WTC11 (cell line): ENCODE results near the gene B4GALT4. TPM values are rescaled to one million over a fixed set of nuclear protein-coding genes. Genes with fewer than 3 reads are reported as not detected.

Experiments
- ATAC-seq: fragments of 200-7000 bp; cut with Tn5 transposase; 2 replicates; pipeline ENCODE4 v1.10.0; 2021; ENCODE audit warnings: mild to moderate bottlenecking, moderate library complexity
- CTCF ChIA-PET: fragments of 300-600 bp; sonication (Branson Sonifier 250); formaldehyde crosslinking; loops from one replicate; lab custom pipeline; 2021; ENCODE audit warnings: antibody characterized with exemption; lab: Charles Lee
- POLR2A ChIA-PET: fragments of 350-600 bp; sonication (Branson Sonifier 250); formaldehyde crosslinking; loops from one replicate; lab custom pipeline; 2021; ENCODE audit warnings: antibody characterized with exemption; lab: Charles Lee
- DNase-seq: peaks from one replicate; pipeline ENCODE4 v3.0.0; 2021; ENCODE audit warnings: low spot score
- H3K27ac Mint-ChIP-seq: 2 replicates; pipeline ENCODE4 v1.8.0; 2021; ENCODE audit warnings: mixed read lengths
- H3K27me3 Mint-ChIP-seq: 2 replicates; pipeline ENCODE4 v1.8.0; 2021; ENCODE audit warnings: low read depth, mild to moderate bottlenecking, moderate library complexity, mixed read lengths
- H3K36me3 Mint-ChIP-seq: 2 replicates; pipeline ENCODE4 v1.8.0; 2021; ENCODE audit warnings: mixed read lengths
- H3K4me1 Mint-ChIP-seq: 2 replicates; pipeline ENCODE4 v1.8.0; 2022; ENCODE audit warnings: mixed read lengths
- H3K4me3 Mint-ChIP-seq: 2 replicates; pipeline ENCODE4 v1.8.0; 2021; ENCODE audit warnings: mild to moderate bottlenecking, moderate library complexity, mixed read lengths
- H3K9me3 Mint-ChIP-seq: 2 replicates; pipeline ENCODE4 v1.8.0; 2021; ENCODE audit warnings: mixed read lengths
- ATF1 ChIP-seq: sonication (generic); formaldehyde crosslinking; IDR thresholded peaks from 2 replicates; pipeline ENCODE4 v1.8.1; 2023; ENCODE audit warnings: mild to moderate bottlenecking, moderate library complexity, missing genetic modification reagents
- CREB1 ChIP-seq: sonication (generic); formaldehyde crosslinking; IDR thresholded peaks from 2 replicates; pipeline ENCODE4 v1.8.0; 2023; ENCODE audit warnings: mild to moderate bottlenecking, missing genetic modification reagents
- ETV6 ChIP-seq: sonication (generic); formaldehyde crosslinking; IDR thresholded peaks from 2 replicates; pipeline ENCODE4 v1.8.1; 2022; ENCODE audit warnings: mild to moderate bottlenecking, missing genetic modification reagents
- GABPB1 ChIP-seq: sonication (generic); formaldehyde crosslinking; IDR thresholded peaks from 2 replicates; pipeline ENCODE4 v1.8.1; 2023; ENCODE audit warnings: mild to moderate bottlenecking, missing genetic modification reagents
- JAZF1 ChIP-seq: fragments of 250-450 bp; sonication (Bioruptor Pico); IDR thresholded peaks from 2 replicates; pipeline ENCODE4 v1.9.0; 2021; ENCODE audit warnings: moderate library complexity, mild to moderate bottlenecking, inconsistent platforms
- NFYB ChIP-seq: sonication (generic); formaldehyde crosslinking; conservative IDR thresholded peaks from 2 replicates; pipeline ENCODE4 v1.8.0; 2022; ENCODE audit warnings: low read depth, missing genetic modification reagents
- NR1H2 ChIP-seq: sonication (generic); formaldehyde crosslinking; IDR thresholded peaks from 2 replicates; pipeline ENCODE4 v1.9.0; 2021; ENCODE audit warnings: mild to moderate bottlenecking, moderate library complexity, missing genetic modification reagents
- OVOL2 ChIP-seq: fragments of 250-450 bp; sonication (Bioruptor Pico); IDR thresholded peaks from 2 replicates; pipeline ENCODE4 v1.9.0; 2021; ENCODE audit warnings: mild to moderate bottlenecking, borderline replicate concordance
- TEAD1 ChIP-seq: sonication (generic); formaldehyde crosslinking; IDR thresholded peaks from 2 replicates; pipeline ENCODE4 v1.8.0; 2022; ENCODE audit warnings: mild to moderate bottlenecking, missing genetic modification reagents
- ZNF232 ChIP-seq: sonication (generic); formaldehyde crosslinking; IDR thresholded peaks from 2 replicates; pipeline ENCODE4 v1.8.0; 2022; ENCODE audit warnings: mild to moderate bottlenecking, missing genetic modification reagents
- ZNF396 ChIP-seq: fragments of 250-450 bp; sonication (Bioruptor Pico); IDR thresholded peaks from 2 replicates; pipeline ENCODE4 v1.8.0; 2021; ENCODE audit warnings: mild to moderate bottlenecking, moderate library complexity, borderline replicate concordance
- ZNF416 ChIP-seq: fragments of 250-450 bp; sonication (Bioruptor Pico); IDR thresholded peaks from 2 replicates; pipeline ENCODE4 v1.9.0; 2021; ENCODE audit warnings: mild to moderate bottlenecking, inconsistent platforms
- total RNA-seq: library from RNA; stranded (reverse); gene quantifications from 3 replicates; pipeline ENCODE4 v1.2.3, GENCODE V29; 2021
- TF ChIP-seq, protein P1 (sequence below): sonication (generic); formaldehyde crosslinking; IDR thresholded peaks from 2 replicates; pipeline ENCODE4 v1.8.1; 2023; ENCODE audit warnings: mild to moderate bottlenecking, missing genetic modification reagents, moderate library complexity
- TF ChIP-seq, protein P2 (sequence below): sonication (generic); formaldehyde crosslinking; IDR thresholded peaks from 2 replicates; pipeline ENCODE4 v1.8.0; 2022; ENCODE audit warnings: missing genetic modification reagents
- TF ChIP-seq, protein P3 (sequence below): sonication (generic); formaldehyde crosslinking; IDR thresholded peaks from 2 replicates; pipeline ENCODE4 v1.8.0; 2022; ENCODE audit warnings: mild to moderate bottlenecking, missing genetic modification reagents
- TF ChIP-seq, protein P4 (sequence below): sonication (generic); formaldehyde crosslinking; IDR thresholded peaks from 2 replicates; pipeline ENCODE4 v1.8.1; 2023; ENCODE audit warnings: mild to moderate bottlenecking, missing genetic modification reagents
- TF ChIP-seq, protein P5 (sequence below): sonication (generic); formaldehyde crosslinking; IDR thresholded peaks from 2 replicates; pipeline ENCODE4 v1.8.1; 2023; ENCODE audit warnings: mild to moderate bottlenecking, missing genetic modification reagents, borderline replicate concordance
- TF ChIP-seq, protein P6 (sequence below): sonication (generic); formaldehyde crosslinking; IDR thresholded peaks from 2 replicates; pipeline ENCODE4 v1.8.1; 2022; ENCODE audit warnings: mild to moderate bottlenecking, moderate library complexity, missing genetic modification reagents

B4GALT4 gene
- total RNA-seq, 1 experiment from 2014 or later = 37.7 TPM

DNA sequence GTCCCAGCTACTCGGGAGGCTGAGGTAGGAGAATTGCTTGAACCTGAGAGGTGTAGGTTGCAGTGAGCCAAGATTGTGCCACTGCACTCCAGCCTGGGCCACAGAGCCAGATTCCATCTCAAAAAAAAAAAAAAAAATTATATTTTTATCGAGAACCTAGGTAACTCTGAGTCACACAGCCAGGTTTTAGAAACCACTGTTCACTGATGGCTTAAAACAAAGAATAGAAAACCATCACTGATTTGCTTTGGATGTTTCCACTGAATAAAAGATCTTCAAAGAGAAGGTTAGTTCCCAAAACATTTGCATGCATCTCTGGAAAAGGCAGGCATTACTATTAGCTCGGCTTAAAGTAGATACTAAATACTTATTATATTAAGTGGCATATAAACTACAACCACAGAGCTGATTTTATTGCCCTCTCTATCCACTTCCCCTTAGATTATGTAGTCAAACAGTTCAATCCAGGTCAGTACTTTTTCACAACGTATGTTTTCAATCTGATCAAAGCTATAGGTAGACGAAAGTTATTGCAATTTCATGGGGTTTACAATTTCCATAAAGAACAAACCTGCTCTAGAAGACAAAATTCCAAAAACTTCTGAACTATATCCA, 1.4 kb downstream of the B4GALT4 start:
- ChIA-PET CTCF (interaction anchor here (0.9 to 1.1 kb wide), 2 partner anchors 83 to 117 kb away, joined by 3 read pairs; no protein-coding TSS in a partner anchor), POLR2A (interaction anchor here (0.6 kb wide), 1 partner anchor 290 kb away, joined by 3 read pairs; no protein-coding TSS in a partner anchor)
- H3K27ac Mint-ChIP-seq = no peak overlapping the region

DNA sequence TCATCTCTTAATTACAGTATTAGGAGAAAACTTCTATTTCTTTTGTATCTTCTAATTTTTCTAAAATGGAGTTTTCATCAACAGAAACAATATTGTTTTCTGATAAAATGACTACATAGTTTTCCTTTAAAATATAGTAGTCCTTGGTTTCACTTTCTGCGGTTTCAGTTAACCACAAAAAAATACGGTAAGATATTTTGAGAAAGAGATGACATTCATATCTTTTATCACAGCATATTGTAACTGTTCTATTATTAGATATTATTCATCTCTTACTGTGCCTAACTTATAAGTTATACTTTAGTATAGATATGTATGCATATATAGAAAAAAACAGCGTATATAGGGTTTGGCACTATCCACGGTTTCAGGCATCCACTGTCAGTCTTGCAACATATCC, 2.3 kb downstream of the B4GALT4 start:
- 0 out of 2 replicates have a peak overlapping the region, but pooled peaks have one; percentile 45 for H3K4me3 Mint-ChIP-seq
- no peak for DNase-seq
- no peak overlapping the region for H3K27ac Mint-ChIP-seq
- TF ChIP-seq ATF1 (no peak), OVOL2 (CRISPR knock-in tag) (no peak), JAZF1 (CRISPR knock-in tag) (no peak), TEAD1 (CRISPR knock-in tag) (no peak)
- TF ChIP-seq, protein P1, sequence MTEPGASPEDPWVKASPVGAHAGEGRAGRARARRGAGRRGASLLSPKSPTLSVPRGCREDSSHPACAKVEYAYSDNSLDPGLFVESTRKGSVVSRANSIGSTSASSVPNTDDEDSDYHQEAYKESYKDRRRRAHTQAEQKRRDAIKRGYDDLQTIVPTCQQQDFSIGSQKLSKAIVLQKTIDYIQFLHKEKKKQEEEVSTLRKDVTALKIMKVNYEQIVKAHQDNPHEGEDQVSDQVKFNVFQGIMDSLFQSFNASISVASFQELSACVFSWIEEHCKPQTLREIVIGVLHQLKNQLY (CRISPR knock-in tag) = no peak
- TF ChIP-seq, protein P2, sequence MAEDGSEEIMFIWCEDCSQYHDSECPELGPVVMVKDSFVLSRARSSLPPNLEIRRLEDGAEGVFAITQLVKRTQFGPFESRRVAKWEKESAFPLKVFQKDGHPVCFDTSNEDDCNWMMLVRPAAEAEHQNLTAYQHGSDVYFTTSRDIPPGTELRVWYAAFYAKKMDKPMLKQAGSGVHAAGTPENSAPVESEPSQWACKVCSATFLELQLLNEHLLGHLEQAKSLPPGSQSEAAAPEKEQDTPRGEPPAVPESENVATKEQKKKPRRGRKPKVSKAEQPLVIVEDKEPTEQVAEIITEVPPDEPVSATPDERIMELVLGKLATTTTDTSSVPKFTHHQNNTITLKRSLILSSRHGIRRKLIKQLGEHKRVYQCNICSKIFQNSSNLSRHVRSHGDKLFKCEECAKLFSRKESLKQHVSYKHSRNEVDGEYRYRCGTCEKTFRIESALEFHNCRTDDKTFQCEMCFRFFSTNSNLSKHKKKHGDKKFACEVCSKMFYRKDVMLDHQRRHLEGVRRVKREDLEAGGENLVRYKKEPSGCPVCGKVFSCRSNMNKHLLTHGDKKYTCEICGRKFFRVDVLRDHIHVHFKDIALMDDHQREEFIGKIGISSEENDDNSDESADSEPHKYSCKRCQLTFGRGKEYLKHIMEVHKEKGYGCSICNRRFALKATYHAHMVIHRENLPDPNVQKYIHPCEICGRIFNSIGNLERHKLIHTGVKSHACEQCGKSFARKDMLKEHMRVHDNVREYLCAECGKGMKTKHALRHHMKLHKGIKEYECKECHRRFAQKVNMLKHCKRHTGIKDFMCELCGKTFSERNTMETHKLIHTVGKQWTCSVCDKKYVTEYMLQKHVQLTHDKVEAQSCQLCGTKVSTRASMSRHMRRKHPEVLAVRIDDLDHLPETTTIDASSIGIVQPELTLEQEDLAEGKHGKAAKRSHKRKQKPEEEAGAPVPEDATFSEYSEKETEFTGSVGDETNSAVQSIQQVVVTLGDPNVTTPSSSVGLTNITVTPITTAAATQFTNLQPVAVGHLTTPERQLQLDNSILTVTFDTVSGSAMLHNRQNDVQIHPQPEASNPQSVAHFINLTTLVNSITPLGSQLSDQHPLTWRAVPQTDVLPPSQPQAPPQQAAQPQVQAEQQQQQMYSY (CRISPR knock-in tag) = no peak
- TF ChIP-seq, protein P3, sequence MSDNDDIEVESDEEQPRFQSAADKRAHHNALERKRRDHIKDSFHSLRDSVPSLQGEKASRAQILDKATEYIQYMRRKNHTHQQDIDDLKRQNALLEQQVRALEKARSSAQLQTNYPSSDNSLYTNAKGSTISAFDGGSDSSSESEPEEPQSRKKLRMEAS = no peak
- no peak for ATAC-seq
- H3K4me1 Mint-ChIP-seq = peaks cover 13% of the 10 kb centered on the region
- H3K36me3 Mint-ChIP-seq = peaks cover 38% of the 10 kb centered on the region
- H3K27me3 Mint-ChIP-seq = no peaks in the 10 kb centered on the region
- no peaks in the 10 kb centered on the region for H3K9me3 Mint-ChIP-seq
- ChIA-PET CTCF (interaction anchor here (0.9 kb wide), 1 partner anchor 116 kb away, joined by 3 read pairs; no protein-coding TSS in a partner anchor), POLR2A (no interaction called here)

More for the DNA sequence above, 1.4 kb downstream of the B4GALT4 start:
- Mint-ChIP-seq H3K9me3 (no peaks in the 10 kb centered on the region), H3K27me3 (no peaks in the 10 kb centered on the region), H3K4me3 (peak overlapping the region; percentile 85), H3K36me3 (peaks cover 29% of the 10 kb centered on the region), H3K4me1 (peaks cover 13% of the 10 kb centered on the region)
- no peak for TF ChIP-seq ZNF416 (CRISPR knock-in tag)
- DNase-seq = no peak
- ATAC-seq = no peak

DNA sequence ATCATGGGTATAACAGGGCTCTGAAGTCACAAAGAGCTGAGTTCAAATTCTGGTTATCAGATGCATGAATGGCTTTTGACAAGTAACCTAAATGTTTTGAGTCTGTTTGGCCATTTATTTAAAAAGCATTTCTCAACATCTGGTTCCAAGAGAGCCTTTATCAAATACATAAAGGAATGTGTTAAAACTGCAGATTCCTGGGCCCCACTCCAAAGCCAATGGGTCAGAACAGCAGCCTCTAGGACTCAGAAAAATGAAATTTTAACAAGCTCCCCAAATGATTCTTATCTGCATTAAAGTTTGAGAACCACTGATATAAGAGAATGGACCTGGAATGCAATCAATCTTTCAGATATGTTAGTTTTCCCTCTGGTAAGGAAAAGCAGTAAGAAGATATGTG, 3.4 kb downstream of the B4GALT4 start:
- H3K36me3 Mint-ChIP-seq = peaks cover 44% of the 10 kb centered on the region
- H3K27me3 Mint-ChIP-seq = no peaks in the 10 kb centered on the region
- POLR2A ChIA-PET = no interaction called here
- DNase-seq (no peak), ATAC-seq (no peak)
- no peak overlapping the region for H3K4me3 Mint-ChIP-seq
- no peak overlapping the region for H3K27ac Mint-ChIP-seq
- no peaks in the 10 kb centered on the region for H3K9me3 Mint-ChIP-seq
- CTCF ChIA-PET = no interaction called here
- peaks cover 13% of the 10 kb centered on the region for H3K4me1 Mint-ChIP-seq
- no peak for TF ChIP-seq GABPB1
- TF ChIP-seq ETV6 = no peak
- TF ChIP-seq, protein P4, sequence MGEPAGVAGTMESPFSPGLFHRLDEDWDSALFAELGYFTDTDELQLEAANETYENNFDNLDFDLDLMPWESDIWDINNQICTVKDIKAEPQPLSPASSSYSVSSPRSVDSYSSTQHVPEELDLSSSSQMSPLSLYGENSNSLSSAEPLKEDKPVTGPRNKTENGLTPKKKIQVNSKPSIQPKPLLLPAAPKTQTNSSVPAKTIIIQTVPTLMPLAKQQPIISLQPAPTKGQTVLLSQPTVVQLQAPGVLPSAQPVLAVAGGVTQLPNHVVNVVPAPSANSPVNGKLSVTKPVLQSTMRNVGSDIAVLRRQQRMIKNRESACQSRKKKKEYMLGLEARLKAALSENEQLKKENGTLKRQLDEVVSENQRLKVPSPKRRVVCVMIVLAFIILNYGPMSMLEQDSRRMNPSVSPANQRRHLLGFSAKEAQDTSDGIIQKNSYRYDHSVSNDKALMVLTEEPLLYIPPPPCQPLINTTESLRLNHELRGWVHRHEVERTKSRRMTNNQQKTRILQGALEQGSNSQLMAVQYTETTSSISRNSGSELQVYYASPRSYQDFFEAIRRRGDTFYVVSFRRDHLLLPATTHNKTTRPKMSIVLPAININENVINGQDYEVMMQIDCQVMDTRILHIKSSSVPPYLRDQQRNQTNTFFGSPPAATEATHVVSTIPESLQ (CRISPR knock-in tag) = no peak
- TF ChIP-seq, protein P3 = no peak
- TF ChIP-seq, protein P5, sequence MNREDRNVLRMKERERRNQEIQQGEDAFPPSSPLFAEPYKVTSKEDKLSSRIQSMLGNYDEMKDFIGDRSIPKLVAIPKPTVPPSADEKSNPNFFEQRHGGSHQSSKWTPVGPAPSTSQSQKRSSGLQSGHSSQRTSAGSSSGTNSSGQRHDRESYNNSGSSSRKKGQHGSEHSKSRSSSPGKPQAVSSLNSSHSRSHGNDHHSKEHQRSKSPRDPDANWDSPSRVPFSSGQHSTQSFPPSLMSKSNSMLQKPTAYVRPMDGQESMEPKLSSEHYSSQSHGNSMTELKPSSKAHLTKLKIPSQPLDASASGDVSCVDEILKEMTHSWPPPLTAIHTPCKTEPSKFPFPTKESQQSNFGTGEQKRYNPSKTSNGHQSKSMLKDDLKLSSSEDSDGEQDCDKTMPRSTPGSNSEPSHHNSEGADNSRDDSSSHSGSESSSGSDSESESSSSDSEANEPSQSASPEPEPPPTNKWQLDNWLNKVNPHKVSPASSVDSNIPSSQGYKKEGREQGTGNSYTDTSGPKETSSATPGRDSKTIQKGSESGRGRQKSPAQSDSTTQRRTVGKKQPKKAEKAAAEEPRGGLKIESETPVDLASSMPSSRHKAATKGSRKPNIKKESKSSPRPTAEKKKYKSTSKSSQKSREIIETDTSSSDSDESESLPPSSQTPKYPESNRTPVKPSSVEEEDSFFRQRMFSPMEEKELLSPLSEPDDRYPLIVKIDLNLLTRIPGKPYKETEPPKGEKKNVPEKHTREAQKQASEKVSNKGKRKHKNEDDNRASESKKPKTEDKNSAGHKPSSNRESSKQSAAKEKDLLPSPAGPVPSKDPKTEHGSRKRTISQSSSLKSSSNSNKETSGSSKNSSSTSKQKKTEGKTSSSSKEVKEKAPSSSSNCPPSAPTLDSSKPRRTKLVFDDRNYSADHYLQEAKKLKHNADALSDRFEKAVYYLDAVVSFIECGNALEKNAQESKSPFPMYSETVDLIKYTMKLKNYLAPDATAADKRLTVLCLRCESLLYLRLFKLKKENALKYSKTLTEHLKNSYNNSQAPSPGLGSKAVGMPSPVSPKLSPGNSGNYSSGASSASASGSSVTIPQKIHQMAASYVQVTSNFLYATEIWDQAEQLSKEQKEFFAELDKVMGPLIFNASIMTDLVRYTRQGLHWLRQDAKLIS (CRISPR knock-in tag) = no peak
- TF ChIP-seq ZNF396 = no peak
- TF ChIP-seq CREB1 (CRISPR knock-in tag) = no peak
- TF ChIP-seq NFYB (CRISPR knock-in tag) = no peak
- TF ChIP-seq ZNF232 = no peak
- no peak for TF ChIP-seq TEAD1 (CRISPR knock-in tag)
- TF ChIP-seq ATF1 = no peak
- TF ChIP-seq, protein P1 (CRISPR knock-in tag) = no peak
- no peak for TF ChIP-seq OVOL2 (CRISPR knock-in tag)
- TF ChIP-seq, protein P6, sequence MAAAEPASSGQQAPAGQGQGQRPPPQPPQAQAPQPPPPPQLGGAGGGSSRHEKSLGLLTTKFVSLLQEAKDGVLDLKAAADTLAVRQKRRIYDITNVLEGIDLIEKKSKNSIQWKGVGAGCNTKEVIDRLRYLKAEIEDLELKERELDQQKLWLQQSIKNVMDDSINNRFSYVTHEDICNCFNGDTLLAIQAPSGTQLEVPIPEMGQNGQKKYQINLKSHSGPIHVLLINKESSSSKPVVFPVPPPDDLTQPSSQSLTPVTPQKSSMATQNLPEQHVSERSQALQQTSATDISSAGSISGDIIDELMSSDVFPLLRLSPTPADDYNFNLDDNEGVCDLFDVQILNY = no peak
- TF ChIP-seq NR1H2 (CRISPR knock-in tag) = no peak
